Osteocyte (in vitro differentiated cells): ENCODE results near the gene FASTK. TPM values are rescaled to one million over a fixed set of nuclear protein-coding genes. Genes with fewer than 3 reads are reported as not detected.
A peak's percentile ranks its signal among the peaks of the same experiment; 100 is the strongest.

Experiments
- DNase-seq: peaks from one replicate; pipeline ENCODE4 v3.0.0; 2021; ENCODE audit warnings: mixed read lengths; ENCODE audit not compliant: unreplicated experiment; ENCODE audit errors: extremely low spot score
- H3K27ac Mint-ChIP-seq: one replicate; pipeline ENCODE4 v1.8.0; 2021; ENCODE audit warnings: mild to moderate bottlenecking, mixed read lengths; ENCODE audit not compliant: unreplicated experiment
- H3K27me3 Mint-ChIP-seq: one replicate; pipeline ENCODE4 v1.8.0; 2021; ENCODE audit warnings: mixed read lengths; ENCODE audit not compliant: unreplicated experiment
- H3K36me3 Mint-ChIP-seq: one replicate; pipeline ENCODE4 v1.8.0; 2021; ENCODE audit warnings: mixed read lengths; ENCODE audit not compliant: unreplicated experiment
- H3K4me1 Mint-ChIP-seq: one replicate; pipeline ENCODE4 v1.8.0; 2021; ENCODE audit warnings: mixed read lengths; ENCODE audit not compliant: unreplicated experiment
- H3K4me3 Mint-ChIP-seq: one replicate; pipeline ENCODE4 v1.8.0; 2021; ENCODE audit warnings: mild to moderate bottlenecking, moderate library complexity, mixed read lengths; ENCODE audit not compliant: unreplicated experiment
- H3K9me3 Mint-ChIP-seq: one replicate; pipeline ENCODE4 v1.8.0; 2021; ENCODE audit warnings: mixed read lengths; ENCODE audit not compliant: unreplicated experiment
- total RNA-seq: library from RNA; stranded (reverse); gene quantifications from 2 replicates; pipeline ENCODE4 v1.2.1, GENCODE V29; 2021
- TF ChIP-seq, protein P1 (sequence below): fragments of 200-600 bp; sonication (generic); IDR thresholded peaks from 2 replicates; pipeline ENCODE4 v1.5.0; 2021; ENCODE audit warnings: antibody characterized with exemption, mild to moderate bottlenecking, moderate library complexity

Gene FASTK
- total RNA-seq, 1 donor from 2014 or later: 104 TPM

DNA sequence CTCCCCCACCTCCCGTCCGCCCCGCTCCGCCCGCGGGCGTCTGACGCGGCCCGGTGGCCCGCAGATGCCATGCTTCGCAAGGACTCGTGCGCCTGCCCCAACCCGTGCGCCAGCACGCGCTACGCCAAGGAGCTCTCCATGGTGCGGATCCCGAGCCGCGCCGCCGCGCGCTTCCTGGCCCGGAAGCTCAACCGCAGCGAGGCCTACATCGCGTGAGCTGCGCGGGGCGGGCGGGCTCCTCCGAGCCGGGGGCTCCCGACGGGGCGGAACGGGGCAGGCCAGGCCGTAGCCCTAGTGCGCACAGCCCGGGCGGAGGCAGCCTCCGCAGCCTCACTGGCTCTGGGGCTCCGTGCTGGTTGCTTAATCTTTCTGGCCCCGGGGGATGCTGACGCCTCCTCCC is 29.5 kb downstream of the FASTK start:
- Mint-ChIP-seq H3K27me3 (no peaks in the 10 kb centered on the region), H3K4me3 (no peak overlapping the region), H3K9me3 (no peaks in the 10 kb centered on the region), H3K27ac (no peak overlapping the region), H3K36me3 (no peaks in the 10 kb centered on the region), H3K4me1 (peaks cover 16% of the 10 kb centered on the region)
- peak; percentile 91 for DNase-seq
- TF ChIP-seq, protein P1, sequence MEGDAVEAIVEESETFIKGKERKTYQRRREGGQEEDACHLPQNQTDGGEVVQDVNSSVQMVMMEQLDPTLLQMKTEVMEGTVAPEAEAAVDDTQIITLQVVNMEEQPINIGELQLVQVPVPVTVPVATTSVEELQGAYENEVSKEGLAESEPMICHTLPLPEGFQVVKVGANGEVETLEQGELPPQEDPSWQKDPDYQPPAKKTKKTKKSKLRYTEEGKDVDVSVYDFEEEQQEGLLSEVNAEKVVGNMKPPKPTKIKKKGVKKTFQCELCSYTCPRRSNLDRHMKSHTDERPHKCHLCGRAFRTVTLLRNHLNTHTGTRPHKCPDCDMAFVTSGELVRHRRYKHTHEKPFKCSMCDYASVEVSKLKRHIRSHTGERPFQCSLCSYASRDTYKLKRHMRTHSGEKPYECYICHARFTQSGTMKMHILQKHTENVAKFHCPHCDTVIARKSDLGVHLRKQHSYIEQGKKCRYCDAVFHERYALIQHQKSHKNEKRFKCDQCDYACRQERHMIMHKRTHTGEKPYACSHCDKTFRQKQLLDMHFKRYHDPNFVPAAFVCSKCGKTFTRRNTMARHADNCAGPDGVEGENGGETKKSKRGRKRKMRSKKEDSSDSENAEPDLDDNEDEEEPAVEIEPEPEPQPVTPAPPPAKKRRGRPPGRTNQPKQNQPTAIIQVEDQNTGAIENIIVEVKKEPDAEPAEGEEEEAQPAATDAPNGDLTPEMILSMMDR: no peak

DNA sequence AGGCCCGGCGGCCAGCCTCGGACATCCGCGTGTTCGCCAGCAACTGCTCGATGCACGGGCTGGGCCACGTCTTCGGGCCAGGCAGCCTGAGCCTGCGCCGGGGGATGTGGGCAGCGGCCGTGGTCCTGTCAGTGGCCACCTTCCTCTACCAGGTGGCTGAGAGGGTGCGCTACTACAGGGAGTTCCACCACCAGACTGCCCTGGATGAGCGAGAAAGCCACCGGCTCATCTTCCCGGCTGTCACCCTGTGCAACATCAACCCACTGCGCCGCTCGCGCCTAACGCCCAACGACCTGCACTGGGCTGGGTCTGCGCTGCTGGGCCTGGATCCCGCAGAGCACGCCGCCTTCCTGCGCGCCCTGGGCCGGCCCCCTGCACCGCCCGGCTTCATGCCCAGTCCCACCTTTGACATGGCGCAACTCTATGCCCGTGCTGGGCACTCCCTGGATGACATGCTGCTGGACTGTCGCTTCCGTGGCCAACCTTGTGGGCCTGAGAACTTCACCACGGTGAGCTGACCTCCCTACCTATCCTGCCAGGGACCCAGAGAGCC is 31.6 kb downstream of the FASTK start:
- peaks cover 6% of the 10 kb centered on the region for H3K36me3 Mint-ChIP-seq
- no peaks in the 10 kb centered on the region for H3K27me3 Mint-ChIP-seq
- TF ChIP-seq, protein P1: no peak
- peaks cover 21% of the 10 kb centered on the region for H3K4me1 Mint-ChIP-seq
- H3K27ac Mint-ChIP-seq: no peak overlapping the region
- DNase-seq: no peak
- no peaks in the 10 kb centered on the region for H3K9me3 Mint-ChIP-seq
- H3K4me3 Mint-ChIP-seq: no peak overlapping the region

DNA sequence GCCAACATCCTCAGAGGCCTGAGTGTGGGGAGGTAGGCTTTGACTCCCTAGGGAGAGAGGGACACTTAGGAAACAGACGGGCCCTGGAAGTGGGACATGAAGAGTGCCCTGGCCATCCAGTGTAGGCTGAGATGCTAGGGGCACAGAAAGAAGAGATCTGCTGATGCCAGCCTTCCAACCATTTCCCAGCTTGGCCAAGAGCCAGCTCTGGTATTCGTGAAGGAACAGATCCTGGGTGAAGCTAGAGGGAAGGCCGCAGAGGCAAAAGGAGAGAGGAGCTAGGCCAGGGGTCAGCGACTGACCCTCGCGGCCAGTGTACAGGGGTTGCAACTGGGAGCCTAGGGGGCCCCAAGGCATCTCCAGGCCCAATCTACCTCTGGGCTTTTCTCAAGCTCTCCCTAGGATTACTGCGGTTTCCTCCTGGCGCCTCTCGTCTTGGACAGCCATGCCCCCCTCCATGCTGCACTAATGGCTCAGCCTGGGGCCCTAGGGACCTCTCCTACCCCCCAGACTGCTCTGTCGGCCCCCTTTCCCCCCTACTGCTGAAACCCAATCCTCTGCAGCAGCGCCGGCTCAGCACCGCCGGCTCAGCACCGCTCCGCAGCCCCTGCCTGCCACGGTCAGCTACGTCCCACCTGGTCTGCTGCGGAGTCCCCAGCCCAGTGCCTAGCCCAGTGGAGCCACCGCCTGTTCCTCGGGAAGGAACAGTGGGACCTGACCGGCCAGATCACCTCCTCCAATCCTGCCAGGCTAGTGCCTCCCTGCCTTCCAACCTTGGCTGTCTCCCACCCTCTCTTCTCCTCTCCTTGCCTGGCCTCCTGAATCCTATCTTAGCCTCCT is 32.4 kb downstream of the FASTK start, which contains the start of gene ASIC3:
TSS of gene ASIC3 (plus strand) at position 556 of the 840 bp plus-strand sequence. CDS start 355 bp downstream, outside the sequence.
- Mint-ChIP-seq H3K36me3 (peaks cover 7% of the 10 kb centered on the region), H3K4me1 (peaks cover 21% of the 10 kb centered on the region), H3K27me3 (no peaks in the 10 kb centered on the region), H3K27ac (no peak within 1 kb of the TSS), H3K4me3 (no peak within 1 kb of the TSS), H3K9me3 (no peaks in the 10 kb centered on the region)
- TF ChIP-seq, protein P1: no peak
- DNase-seq: no peak

DNA sequence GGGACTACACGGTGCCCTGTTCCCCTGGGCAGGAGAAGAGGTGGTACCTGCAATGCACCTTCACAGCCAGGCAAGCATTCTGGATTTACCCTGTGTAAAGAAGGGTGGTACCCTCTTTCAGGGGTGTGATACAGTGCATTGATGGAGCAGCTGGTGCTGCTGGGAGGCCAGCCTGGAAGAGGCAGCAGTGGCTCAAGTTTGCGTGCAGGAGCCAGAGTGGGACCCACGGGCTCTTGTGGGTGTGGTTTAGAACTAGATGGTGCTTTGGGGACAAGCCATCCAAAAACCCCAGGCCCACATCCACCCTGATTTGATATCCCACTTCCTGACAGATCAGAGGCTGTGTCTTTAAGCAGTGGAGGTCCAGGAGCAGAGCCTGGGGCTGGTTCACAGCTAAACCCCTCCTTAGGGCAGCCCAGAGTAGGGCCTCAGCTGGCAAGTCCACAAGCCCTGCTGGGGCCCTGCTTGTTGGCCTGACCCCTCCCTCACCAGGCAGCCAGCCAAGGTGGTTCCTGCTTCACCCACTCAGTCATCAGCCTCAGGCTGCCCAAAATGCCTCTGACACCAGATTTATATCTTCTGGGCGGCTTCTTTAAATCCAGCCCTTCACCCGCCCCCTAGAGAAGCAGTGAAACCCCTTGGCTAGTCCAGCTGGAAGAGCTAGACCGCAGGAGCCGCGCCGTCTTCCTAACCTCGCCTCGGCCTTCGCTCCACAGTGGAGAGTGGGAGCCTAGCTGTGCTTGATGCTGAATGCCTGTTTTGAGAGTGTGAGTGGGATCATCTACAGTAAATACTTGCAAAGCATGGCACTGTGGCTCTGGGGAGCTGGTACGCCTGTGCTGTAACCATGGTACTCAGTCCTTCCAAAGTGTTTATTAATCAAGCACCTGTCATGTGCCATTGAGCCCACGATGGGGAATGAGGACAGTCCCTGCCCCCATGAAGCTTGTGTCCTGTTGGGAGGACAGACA is 33.7 kb downstream of the FASTK start:
- H3K27me3 Mint-ChIP-seq: no peaks in the 10 kb centered on the region
- H3K36me3 Mint-ChIP-seq: peaks cover 7% of the 10 kb centered on the region
- H3K27ac Mint-ChIP-seq: no peak overlapping the region
- TF ChIP-seq, protein P1: no peak
- peaks cover 21% of the 10 kb centered on the region for H3K4me1 Mint-ChIP-seq
- no peak overlapping the region for H3K4me3 Mint-ChIP-seq
- H3K9me3 Mint-ChIP-seq: no peaks in the 10 kb centered on the region
- DNase-seq: no peak
